Liver (tissue), 9 donors: Measurements from ENCODE around the gene POLA1. TPM values are rescaled to one million over a fixed set of nuclear protein-coding genes. Genes with fewer than 3 reads are reported as not detected.

Experiments
- DNase-seq: peaks from one replicate; pipeline ENCODE4 v3.0.0-alpha.2; 2017; ENCODE audit warnings: low spot score
- H3K27ac ChIP-seq, 2 donors: one replicate each; pipeline ENCODE4 v1.7.0; 2013; ENCODE audit warnings: inconsistent platforms in 2 of 2, low read length in 2 of 2, control low read depth in 1 of 2, low read depth in 1 of 2, mild to moderate bottlenecking in 1 of 2
- H3K27me3 ChIP-seq, 4 donors: one replicate each; pipeline versions ENCODE4 v1.6.1 to v1.7.0; 2013; ENCODE audit warnings: low read length in 3 of 4, inconsistent platforms in 1 of 4, mild to moderate bottlenecking in 1 of 4, moderate library complexity in 1 of 4; ENCODE audit not compliant: control insufficient read depth in 4 of 4, insufficient read depth in 4 of 4
- H3K36me3 ChIP-seq, 4 donors: one replicate each; pipeline versions ENCODE4 v1.6.1 to v1.7.0; 2013; ENCODE audit warnings: low read length in 3 of 4, mild to moderate bottlenecking in 3 of 4, low read depth in 1 of 4, moderate library complexity in 1 of 4; ENCODE audit not compliant: control insufficient read depth in 4 of 4, insufficient read depth in 3 of 4
- H3K4me1 ChIP-seq, 4 donors: one replicate each; pipeline versions ENCODE4 v1.6.1 to v1.7.0; 2013; ENCODE audit warnings: low read length in 3 of 4, mild to moderate bottlenecking in 3 of 4, moderate library complexity in 1 of 4; ENCODE audit not compliant: control insufficient read depth in 4 of 4, insufficient read depth in 4 of 4
- H3K4me3 ChIP-seq, 3 donors: one replicate each; pipeline versions ENCODE4 v1.6.1 to v1.7.0; 2013; ENCODE audit warnings: low read length in 3 of 3, control low read depth in 1 of 3, low read depth in 1 of 3, mild to moderate bottlenecking in 1 of 3
- H3K9ac ChIP-seq, 2 donors: one replicate each; pipeline ENCODE4 v1.7.0; 2013; ENCODE audit warnings: low read length in 2 of 2, mild to moderate bottlenecking in 2 of 2, moderate library complexity in 2 of 2, control low read depth in 1 of 2, low read depth in 1 of 2
- H3K9me3 ChIP-seq, 4 donors: one replicate each; pipeline versions ENCODE4 v1.6.1 to v1.7.0; 2013; ENCODE audit warnings: low read length in 3 of 4; ENCODE audit not compliant: control insufficient read depth in 4 of 4
- EGR1 ChIP-seq, 2 donors: IDR thresholded peaks; 2 replicates each; pipeline ENCODE4 v1.6.1; 2016 to 2018; ENCODE audit warnings: antibody characterized with exemption in 2 of 2, low read depth in 2 of 2
- FOXA1 ChIP-seq: IDR thresholded peaks from 2 replicates; pipeline ENCODE4 v1.6.1; 2016; ENCODE audit warnings: antibody characterized with exemption
- GABPA ChIP-seq, 2 donors: IDR thresholded peaks in 1 of 2; conservative IDR thresholded peaks in 1 of 2; 2 replicates each; pipeline ENCODE4 v1.6.1; 2016; ENCODE audit warnings: antibody characterized with exemption in 2 of 2, mild to moderate bottlenecking in 1 of 2, moderate library complexity in 1 of 2
- HNF4A ChIP-seq, 2 donors: conservative IDR thresholded peaks; 2 replicates each; pipeline ENCODE4 v1.6.1; 2016; ENCODE audit warnings: antibody characterized with exemption in 2 of 2, mild to moderate bottlenecking in 2 of 2
- HNF4G ChIP-seq: IDR thresholded peaks from 2 replicates; pipeline ENCODE4 v1.6.1; 2016; ENCODE audit warnings: antibody characterized with exemption
- JUND ChIP-seq, 2 donors: IDR thresholded peaks; 2 replicates each; pipeline ENCODE4 v1.6.1; 2016; ENCODE audit warnings: antibody characterized with exemption in 2 of 2
- NR2F2 ChIP-seq: IDR thresholded peaks from 2 replicates; pipeline ENCODE4 v1.6.1; 2016; ENCODE audit warnings: antibody characterized with exemption
- RAD21 ChIP-seq, 2 donors: IDR thresholded peaks; 2 replicates each; pipeline ENCODE4 v1.6.1; 2016; ENCODE audit warnings: antibody characterized with exemption in 2 of 2, mild to moderate bottlenecking in 2 of 2
- RXRA ChIP-seq, 2 donors: IDR thresholded peaks; 2 replicates each; pipeline ENCODE4 v1.6.1; 2017 to 2018; ENCODE audit warnings: antibody characterized with exemption in 2 of 2, mild to moderate bottlenecking in 1 of 2
- SP1 ChIP-seq: IDR thresholded peaks from 2 replicates; pipeline ENCODE4 v1.6.1; 2018; ENCODE audit warnings: antibody characterized with exemption, mild to moderate bottlenecking
- TAF1 ChIP-seq: conservative IDR thresholded peaks from 2 replicates; pipeline ENCODE4 v1.6.1; 2016; ENCODE audit warnings: antibody characterized with exemption, mild to moderate bottlenecking
- YY1 ChIP-seq: IDR thresholded peaks from 2 replicates; pipeline ENCODE4 v1.6.1; 2016; ENCODE audit warnings: antibody characterized with exemption, mild to moderate bottlenecking
- WGBS: extraction: QIAGEN DNeasy Blood & Tissue Kit; methylation state at CpG from one replicate; pipeline ENCODE4 v1.1.7; 2013; 5-methylcytosine and 5-hydroxymethylcytosine counted together
- polyA plus RNA-seq, 2 donors: library from polyadenylated mRNA; stranded (reverse) in 1 of 2; unstranded in 1 of 2; fragments of 200-250 nt in 1 of 2; fragments of >200 nt in 1 of 2; fragmentation: Nextera tagmentation in 1 of 2; extraction: Ambion mirVana in 1 of 2; gene quantifications; one replicate each; pipeline versions ENCODE4 v1.2.1 to v1.2.3, GENCODE V29; 2013 to 2015
- total RNA-seq, 2 donors: library from RNA; depleted of rRNA; stranded (reverse); fragments of >200 nt; gene quantifications; one replicate each; pipeline ENCODE4 v1.2.3, GENCODE V29; 2014
- TF ChIP-seq, protein P1 (sequence below): fragments of 150-350 bp; IDR thresholded peaks from 2 replicates; pipeline ENCODE4 v1.5.1; 2017; ENCODE audit warnings: improper control_type of control experiment, low read depth, low read length; ENCODE audit not compliant: missing input control
- TF ChIP-seq, protein P2 (sequence below): IDR thresholded peaks from 2 replicates; pipeline ENCODE4 v1.6.1; 2016; ENCODE audit warnings: antibody characterized with exemption, mild to moderate bottlenecking
- TF ChIP-seq, protein P3 (sequence below): IDR thresholded peaks from 2 replicates; pipeline ENCODE4 v1.6.1; 2016; ENCODE audit warnings: antibody characterized with exemption
- TF ChIP-seq, protein P4 (sequence below): IDR thresholded peaks from 2 replicates; pipeline ENCODE4 v1.6.1; 2016; ENCODE audit warnings: antibody characterized with exemption
- TF ChIP-seq, protein P5 (sequence below): IDR thresholded peaks from 2 replicates; pipeline ENCODE4 v1.6.1; 2016; ENCODE audit warnings: antibody characterized with exemption
- donor health status: healthy.
- donor health status: healthy.
- donor health status: healthy.
- donor health status: healthy.
- donor health status: healthy.

Gene POLA1
- total and polyA plus RNA-seq, 4 donors: 0.93 to 12.7 (median 4.3) TPM

DNA sequence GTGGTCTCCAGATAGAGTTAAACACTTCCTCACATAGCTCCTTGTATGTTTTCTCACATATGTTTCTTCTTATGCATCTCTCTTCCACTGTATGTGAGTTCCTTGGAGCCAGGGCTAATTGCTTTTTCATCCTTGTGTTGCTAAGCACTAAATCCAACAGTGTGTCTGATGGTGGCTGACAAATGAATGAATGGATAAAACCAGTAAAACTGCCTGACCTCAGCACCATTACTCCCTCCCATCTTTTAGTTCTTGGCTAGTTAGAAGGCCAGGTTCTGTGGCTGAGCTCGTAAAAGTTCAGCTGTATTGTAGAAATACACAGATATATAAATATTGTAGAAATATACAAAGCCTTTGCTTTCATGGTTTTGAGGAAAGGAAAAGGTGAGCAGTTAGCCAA, 271.7 kb downstream of the POLA1 start:
- no peaks in the 10 kb centered on the region for H3K4me1 ChIP-seq
- H3K9me3 ChIP-seq: no peaks in the 10 kb centered on the region
- no peaks in the 10 kb centered on the region for H3K36me3 ChIP-seq
- no peak overlapping the region for H3K4me3 ChIP-seq
- TF ChIP-seq FOXA1 (no peak), SP1 (no peak), EGR1 (IDR thresholded peaks at IDR 0.05; ENCODE audit: low read depth in 2 of 2) (no peak), YY1 (no peak), RAD21 (IDR thresholded peaks at IDR 0.05) (no peak), NR2F2 (no peak), GABPA (IDR thresholded peaks at IDR 0.05 in 1 of 2, conservative IDR thresholded peaks at IDR 0.05 in 1 of 2) (no peak), HNF4G (no peak), HNF4A (conservative IDR thresholded peaks at IDR 0.05) (no peak), TAF1 (no peak), JUND (IDR thresholded peaks at IDR 0.05) (no peak)
- TF ChIP-seq, protein P1, sequence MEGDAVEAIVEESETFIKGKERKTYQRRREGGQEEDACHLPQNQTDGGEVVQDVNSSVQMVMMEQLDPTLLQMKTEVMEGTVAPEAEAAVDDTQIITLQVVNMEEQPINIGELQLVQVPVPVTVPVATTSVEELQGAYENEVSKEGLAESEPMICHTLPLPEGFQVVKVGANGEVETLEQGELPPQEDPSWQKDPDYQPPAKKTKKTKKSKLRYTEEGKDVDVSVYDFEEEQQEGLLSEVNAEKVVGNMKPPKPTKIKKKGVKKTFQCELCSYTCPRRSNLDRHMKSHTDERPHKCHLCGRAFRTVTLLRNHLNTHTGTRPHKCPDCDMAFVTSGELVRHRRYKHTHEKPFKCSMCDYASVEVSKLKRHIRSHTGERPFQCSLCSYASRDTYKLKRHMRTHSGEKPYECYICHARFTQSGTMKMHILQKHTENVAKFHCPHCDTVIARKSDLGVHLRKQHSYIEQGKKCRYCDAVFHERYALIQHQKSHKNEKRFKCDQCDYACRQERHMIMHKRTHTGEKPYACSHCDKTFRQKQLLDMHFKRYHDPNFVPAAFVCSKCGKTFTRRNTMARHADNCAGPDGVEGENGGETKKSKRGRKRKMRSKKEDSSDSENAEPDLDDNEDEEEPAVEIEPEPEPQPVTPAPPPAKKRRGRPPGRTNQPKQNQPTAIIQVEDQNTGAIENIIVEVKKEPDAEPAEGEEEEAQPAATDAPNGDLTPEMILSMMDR: no peak
- TF ChIP-seq, protein P2, sequence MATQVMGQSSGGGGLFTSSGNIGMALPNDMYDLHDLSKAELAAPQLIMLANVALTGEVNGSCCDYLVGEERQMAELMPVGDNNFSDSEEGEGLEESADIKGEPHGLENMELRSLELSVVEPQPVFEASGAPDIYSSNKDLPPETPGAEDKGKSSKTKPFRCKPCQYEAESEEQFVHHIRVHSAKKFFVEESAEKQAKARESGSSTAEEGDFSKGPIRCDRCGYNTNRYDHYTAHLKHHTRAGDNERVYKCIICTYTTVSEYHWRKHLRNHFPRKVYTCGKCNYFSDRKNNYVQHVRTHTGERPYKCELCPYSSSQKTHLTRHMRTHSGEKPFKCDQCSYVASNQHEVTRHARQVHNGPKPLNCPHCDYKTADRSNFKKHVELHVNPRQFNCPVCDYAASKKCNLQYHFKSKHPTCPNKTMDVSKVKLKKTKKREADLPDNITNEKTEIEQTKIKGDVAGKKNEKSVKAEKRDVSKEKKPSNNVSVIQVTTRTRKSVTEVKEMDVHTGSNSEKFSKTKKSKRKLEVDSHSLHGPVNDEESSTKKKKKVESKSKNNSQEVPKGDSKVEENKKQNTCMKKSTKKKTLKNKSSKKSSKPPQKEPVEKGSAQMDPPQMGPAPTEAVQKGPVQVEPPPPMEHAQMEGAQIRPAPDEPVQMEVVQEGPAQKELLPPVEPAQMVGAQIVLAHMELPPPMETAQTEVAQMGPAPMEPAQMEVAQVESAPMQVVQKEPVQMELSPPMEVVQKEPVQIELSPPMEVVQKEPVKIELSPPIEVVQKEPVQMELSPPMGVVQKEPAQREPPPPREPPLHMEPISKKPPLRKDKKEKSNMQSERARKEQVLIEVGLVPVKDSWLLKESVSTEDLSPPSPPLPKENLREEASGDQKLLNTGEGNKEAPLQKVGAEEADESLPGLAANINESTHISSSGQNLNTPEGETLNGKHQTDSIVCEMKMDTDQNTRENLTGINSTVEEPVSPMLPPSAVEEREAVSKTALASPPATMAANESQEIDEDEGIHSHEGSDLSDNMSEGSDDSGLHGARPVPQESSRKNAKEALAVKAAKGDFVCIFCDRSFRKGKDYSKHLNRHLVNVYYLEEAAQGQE: no peak
- TF ChIP-seq, protein P3, sequence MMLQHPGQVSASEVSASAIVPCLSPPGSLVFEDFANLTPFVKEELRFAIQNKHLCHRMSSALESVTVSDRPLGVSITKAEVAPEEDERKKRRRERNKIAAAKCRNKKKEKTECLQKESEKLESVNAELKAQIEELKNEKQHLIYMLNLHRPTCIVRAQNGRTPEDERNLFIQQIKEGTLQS: no peak
- TF ChIP-seq, protein P4, sequence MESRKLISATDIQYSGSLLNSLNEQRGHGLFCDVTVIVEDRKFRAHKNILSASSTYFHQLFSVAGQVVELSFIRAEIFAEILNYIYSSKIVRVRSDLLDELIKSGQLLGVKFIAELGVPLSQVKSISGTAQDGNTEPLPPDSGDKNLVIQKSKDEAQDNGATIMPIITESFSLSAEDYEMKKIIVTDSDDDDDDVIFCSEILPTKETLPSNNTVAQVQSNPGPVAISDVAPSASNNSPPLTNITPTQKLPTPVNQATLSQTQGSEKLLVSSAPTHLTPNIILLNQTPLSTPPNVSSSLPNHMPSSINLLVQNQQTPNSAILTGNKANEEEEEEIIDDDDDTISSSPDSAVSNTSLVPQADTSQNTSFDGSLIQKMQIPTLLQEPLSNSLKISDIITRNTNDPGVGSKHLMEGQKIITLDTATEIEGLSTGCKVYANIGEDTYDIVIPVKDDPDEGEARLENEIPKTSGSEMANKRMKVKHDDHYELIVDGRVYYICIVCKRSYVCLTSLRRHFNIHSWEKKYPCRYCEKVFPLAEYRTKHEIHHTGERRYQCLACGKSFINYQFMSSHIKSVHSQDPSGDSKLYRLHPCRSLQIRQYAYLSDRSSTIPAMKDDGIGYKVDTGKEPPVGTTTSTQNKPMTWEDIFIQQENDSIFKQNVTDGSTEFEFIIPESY: no peak
- H3K27ac ChIP-seq: no peak overlapping the region
- H3K9ac ChIP-seq: no peak overlapping the region
- no peaks in the 10 kb centered on the region for H3K27me3 ChIP-seq
- WGBS: 96% methylated on average over 1 of the region's 1 CpG
- DNase-seq: no peak

DNA sequence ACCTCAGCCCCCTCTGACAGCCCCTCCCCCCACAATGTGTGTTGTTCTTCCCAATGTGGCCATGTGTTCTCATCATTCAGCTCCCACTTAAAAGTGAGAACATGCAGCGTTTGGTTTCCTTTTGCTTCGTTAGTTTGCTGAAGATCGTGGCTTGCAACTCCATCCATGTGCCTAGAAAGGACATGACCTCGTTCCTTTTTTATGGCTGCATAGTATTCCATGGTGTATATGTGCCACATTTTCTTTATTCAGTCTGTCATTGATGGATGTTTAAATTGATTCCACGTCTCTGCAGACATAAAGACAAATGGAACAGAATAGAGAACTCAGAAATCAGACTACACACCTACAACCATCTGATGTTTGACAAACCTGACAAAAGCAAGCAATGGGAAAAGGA, 276.1 kb downstream of the POLA1 start:
- no peak for DNase-seq
- Histone ChIP-seq H3K27me3 (no peaks in the 10 kb centered on the region), H3K9ac (no peak overlapping the region), H3K9me3 (no peaks in the 10 kb centered on the region), H3K4me3 (no peak overlapping the region), H3K4me1 (no peaks in the 10 kb centered on the region), H3K27ac (no peak overlapping the region), H3K36me3 (no peaks in the 10 kb centered on the region)
- WGBS: 96% methylated on average over 5 of the region's 5 CpGs
- TF ChIP-seq, protein P4: no peak
- no peak for TF ChIP-seq EGR1 (IDR thresholded peaks at IDR 0.05; ENCODE audit: low read depth in 2 of 2)
- TF ChIP-seq, protein P5, sequence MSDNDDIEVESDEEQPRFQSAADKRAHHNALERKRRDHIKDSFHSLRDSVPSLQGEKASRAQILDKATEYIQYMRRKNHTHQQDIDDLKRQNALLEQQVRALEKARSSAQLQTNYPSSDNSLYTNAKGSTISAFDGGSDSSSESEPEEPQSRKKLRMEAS: no peak
- no peak for TF ChIP-seq YY1
- TF ChIP-seq RXRA (IDR thresholded peaks at IDR 0.05): no peak
- TF ChIP-seq, protein P2: no peak
